ENCODE measurements around the gene TM4SF4. TPM values are rescaled to one million over a fixed set of nuclear protein-coding genes. Genes with fewer than 3 reads are reported as not detected.
A peak's percentile ranks its signal among the peaks of the same experiment; 100 is the strongest.

Gene TM4SF4
- total and polyA plus RNA-seq, 4 donors, result 0.20 to 83.4 TPM; not detected in 2

GRCh38 chr3:149472030-149472797, 2.3 kb upstream of the TM4SF4 start:
- DNase-seq (no peak), ATAC-seq (ENCODE audit: low FRiP score) (no peak)
- intact Hi-C loops (cut with DNase I), result loop anchor here (2.0 to 10.0 kb wide), 2 partner anchors 71 to 347 kb away; partner anchors contain the start of gene HPS3 (in 1 of the 2)
- 28 to 39% methylated on average over 2 of the region's 2 CpGs for WGBS, 2 donors
- peaks cover 3 to 11% of the 10 kb centered on the region in 2 donors for H3K4me1 ChIP-seq (ENCODE audit: control insufficient read depth in 1 of 2, insufficient read depth in 2 of 2, low read length in 2 of 2)
- peak overlapping the region; percentile 33 to 91 for H3K27ac ChIP-seq (ENCODE audit: low read depth in 1 of 2, low read length in 2 of 2)
- no peaks in the 10 kb centered on the region for H3K36me3 ChIP-seq (ENCODE audit: control insufficient read depth in 1 of 2, insufficient read depth in 2 of 2, low read length in 1 of 2)
- H3K27me3 ChIP-seq (ENCODE audit: control insufficient read depth in 1 of 2, insufficient read depth in 2 of 2, low read length in 1 of 2), result no peaks in the 10 kb centered on the region
- H3K9me3 ChIP-seq (ENCODE audit: control insufficient read depth, low read length), result no peaks in the 10 kb centered on the region
- no peak overlapping the region for H3K4me3 ChIP-seq (ENCODE audit: low read length in 2 of 2)

GRCh38 chr3:149473357-149474249, 894 bp upstream of the TM4SF4 start:
- H3K4me1 ChIP-seq (ENCODE audit: control insufficient read depth in 1 of 2, insufficient read depth in 2 of 2, low read length in 2 of 2), result peaks cover 3 to 11% of the 10 kb centered on the region in 2 donors
- intact Hi-C loops (cut with DNase I), result loop anchor here (2.0 to 10.0 kb wide), 2 partner anchors 73 to 349 kb away; partner anchors contain the start of gene HPS3 (in 1 of the 2)
- peak overlapping the region; percentile 18 to 92 for H3K27ac ChIP-seq (ENCODE audit: low read depth in 1 of 2, low read length in 2 of 2)
- no peaks in the 10 kb centered on the region for H3K27me3 ChIP-seq (ENCODE audit: control insufficient read depth in 1 of 2, insufficient read depth in 2 of 2, low read length in 1 of 2)
- DNase-seq, result peak in 1 of 2 donors; percentile 68
- 30 to 32% methylated on average over 7 of the region's 7 CpGs for WGBS, 2 donors
- H3K36me3 ChIP-seq (ENCODE audit: control insufficient read depth in 1 of 2, insufficient read depth in 2 of 2, low read length in 1 of 2), result no peaks in the 10 kb centered on the region
- H3K9me3 ChIP-seq (ENCODE audit: control insufficient read depth, low read length), result no peaks in the 10 kb centered on the region
- H3K4me3 ChIP-seq (ENCODE audit: low read length in 2 of 2), result no peak overlapping the region
- ATAC-seq (ENCODE audit: low FRiP score), result peak; percentile 69

DNA sequence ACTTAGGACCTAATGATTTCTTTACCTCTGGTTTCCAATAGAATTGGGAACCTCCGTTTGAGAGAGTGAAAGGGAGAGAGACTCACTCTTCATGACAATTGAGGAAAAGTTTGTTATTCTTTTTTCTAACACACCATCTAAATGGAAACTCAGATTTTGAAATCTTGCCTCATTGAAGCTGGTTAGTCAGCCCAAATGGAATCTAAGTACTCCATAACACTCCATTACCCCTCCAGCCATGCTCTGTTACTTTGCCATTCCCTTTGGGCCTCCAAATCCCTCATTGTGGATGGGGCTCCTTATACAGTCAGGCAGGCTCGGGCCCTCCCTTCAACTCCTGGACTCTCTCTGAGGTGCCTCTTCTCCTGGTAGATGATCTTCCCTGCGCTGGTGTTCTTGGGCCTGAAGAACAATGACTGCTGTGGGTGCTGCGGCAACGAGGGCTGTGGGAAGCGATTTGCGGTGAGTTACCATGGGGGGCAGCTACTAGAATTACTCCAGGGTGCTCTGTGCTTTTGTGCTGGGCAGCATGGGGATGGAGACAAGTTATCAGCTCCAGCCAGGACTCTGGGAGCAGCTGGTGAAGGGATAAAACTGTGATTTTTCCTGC, 1.1 kb downstream of the TM4SF4 start:
- WGBS, 2 donors, result 97 to 99% methylated on average over 7 of the region's 7 CpGs
- Histone ChIP-seq H3K36me3 (ENCODE audit: control insufficient read depth in 1 of 2, insufficient read depth in 2 of 2, low read length in 1 of 2) (no peaks in the 10 kb centered on the region), H3K4me3 (ENCODE audit: low read length in 2 of 2) (no peak overlapping the region), H3K27ac (ENCODE audit: low read depth in 1 of 2, low read length in 2 of 2) (no peak overlapping the region), H3K4me1 (ENCODE audit: control insufficient read depth in 1 of 2, insufficient read depth in 2 of 2, low read length in 2 of 2) (peaks cover 3 to 11% of the 10 kb centered on the region in 2 donors), H3K27me3 (ENCODE audit: control insufficient read depth in 1 of 2, insufficient read depth in 2 of 2, low read length in 1 of 2) (no peaks in the 10 kb centered on the region), H3K9me3 (ENCODE audit: control insufficient read depth, low read length) (no peaks in the 10 kb centered on the region)
- DNase-seq (no peak), ATAC-seq (ENCODE audit: low FRiP score) (no peak)
- intact Hi-C loops (cut with DNase I), result loop anchor here in 1 of 2 donors (10.0 kb wide), 1 partner anchor 351 kb away; the partner anchor contains the start of gene HPS3

GRCh38 chr3:149476225-149476624, 1.7 kb downstream of the TM4SF4 start:
- Histone ChIP-seq H3K27ac (ENCODE audit: low read depth in 1 of 2, low read length in 2 of 2) (no peak overlapping the region), H3K36me3 (ENCODE audit: control insufficient read depth in 1 of 2, insufficient read depth in 2 of 2, low read length in 1 of 2) (no peaks in the 10 kb centered on the region), H3K4me1 (ENCODE audit: control insufficient read depth in 1 of 2, insufficient read depth in 2 of 2, low read length in 2 of 2) (peaks cover 3 to 11% of the 10 kb centered on the region in 2 donors), H3K27me3 (ENCODE audit: control insufficient read depth in 1 of 2, insufficient read depth in 2 of 2, low read length in 1 of 2) (no peaks in the 10 kb centered on the region), H3K9me3 (ENCODE audit: control insufficient read depth, low read length) (no peaks in the 10 kb centered on the region), H3K4me3 (ENCODE audit: low read length in 2 of 2) (no peak overlapping the region)
- 92 to 93% methylated on average over 4 of the region's 4 CpGs for WGBS, 2 donors
- ATAC-seq (ENCODE audit: low FRiP score) (no peak), DNase-seq (no peak)
- intact Hi-C loops (cut with DNase I), result loop anchor here in 1 of 2 donors (10.0 kb wide), 1 partner anchor 351 kb away; the partner anchor contains the start of gene HPS3

DNA sequence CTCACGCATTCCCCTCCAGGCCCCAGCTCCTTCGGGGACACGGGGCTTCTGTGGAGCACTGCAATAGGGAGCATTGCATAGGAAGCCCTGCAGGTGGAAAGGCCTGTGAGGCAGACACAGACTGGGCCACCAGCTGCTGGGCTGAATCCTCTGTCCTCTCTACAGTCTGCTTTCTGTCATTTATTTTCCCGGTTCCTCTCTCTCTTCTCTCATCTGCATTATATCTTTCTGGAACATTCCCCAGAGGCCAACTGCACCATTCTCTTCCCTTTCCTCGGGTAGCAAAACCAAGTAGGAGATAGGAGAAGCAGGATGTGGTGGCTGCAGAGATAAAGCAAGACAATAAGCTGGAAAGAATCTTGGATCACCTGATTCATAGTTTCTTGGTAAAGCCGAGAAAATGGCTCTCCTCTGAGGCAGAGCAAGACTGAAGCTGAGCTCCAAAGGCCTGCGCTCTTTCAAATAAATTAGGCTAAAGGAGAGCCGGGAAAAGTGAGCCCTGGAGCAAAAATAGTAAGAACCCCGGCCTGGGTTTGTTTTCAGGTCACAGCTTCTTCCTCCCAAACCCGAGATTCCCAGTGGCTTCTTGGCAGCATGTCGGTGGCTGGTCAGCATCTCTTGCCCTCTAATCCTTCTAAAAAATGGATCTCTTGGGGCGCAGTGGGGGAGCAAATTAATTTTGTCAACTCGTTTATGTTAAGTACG, 5.3 kb downstream of the TM4SF4 start:
- H3K36me3 ChIP-seq (ENCODE audit: control insufficient read depth in 1 of 2, insufficient read depth in 2 of 2, low read length in 1 of 2), result no peaks in the 10 kb centered on the region
- WGBS, 2 donors, result 51 to 61% methylated on average over 14 of the region's 14 CpGs
- DNase-seq (no peak), ATAC-seq (ENCODE audit: low FRiP score) (peak; percentile 67)
- no peaks in the 10 kb centered on the region for H3K9me3 ChIP-seq (ENCODE audit: control insufficient read depth, low read length)
- H3K27me3 ChIP-seq (ENCODE audit: control insufficient read depth in 1 of 2, insufficient read depth in 2 of 2, low read length in 1 of 2), result no peaks in the 10 kb centered on the region
- peak overlapping the region in 1 of 2 donors; percentile 41 for H3K27ac ChIP-seq (ENCODE audit: low read depth in 1 of 2, low read length in 2 of 2)
- intact Hi-C loops (cut with DNase I), result loop anchor here (2.0 to 10.0 kb wide), 6 partner anchors 87 to 505 kb away; partner anchors contain the start of gene HPS3 (in 1 of the 2)
- no peaks in the 10 kb centered on the region for H3K4me1 ChIP-seq (ENCODE audit: control insufficient read depth in 1 of 2, insufficient read depth in 2 of 2, low read length in 2 of 2)
- H3K4me3 ChIP-seq (ENCODE audit: low read length in 2 of 2), result no peak overlapping the region

DNA sequence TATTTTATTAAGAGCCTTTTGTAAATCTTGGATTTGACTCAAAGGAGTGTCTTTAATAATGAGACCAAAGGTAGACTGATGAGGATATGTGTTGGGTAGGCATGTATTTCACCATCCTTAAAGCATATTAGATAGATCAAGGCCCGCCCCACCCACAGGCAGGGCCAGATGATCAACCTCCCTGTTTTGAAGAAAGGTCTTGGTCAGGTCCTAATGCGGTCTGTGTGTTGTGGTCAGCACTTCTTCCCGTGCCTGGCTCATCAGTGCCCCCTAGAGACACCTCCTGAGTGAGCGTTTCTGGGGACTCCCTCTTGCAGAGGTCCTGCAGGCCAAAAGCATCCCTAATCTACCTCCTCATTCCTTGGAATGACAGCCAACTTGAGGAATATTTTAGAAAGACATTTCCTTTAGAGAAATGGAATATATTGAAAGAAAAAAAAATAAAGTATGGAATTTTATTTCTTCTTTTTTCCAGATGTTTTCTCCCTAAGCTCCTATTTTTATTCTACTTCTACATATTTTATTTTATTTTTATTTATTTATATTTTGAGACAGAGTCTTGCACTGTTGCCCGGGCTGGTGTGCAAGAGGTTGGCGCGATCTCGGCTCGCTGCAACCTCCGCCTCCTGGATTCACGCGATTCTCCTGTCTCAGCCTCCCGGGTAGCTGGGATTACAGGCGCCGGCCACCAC, 6.0 kb downstream of the TM4SF4 start:
- H3K36me3 ChIP-seq (ENCODE audit: control insufficient read depth in 1 of 2, insufficient read depth in 2 of 2, low read length in 1 of 2), result no peaks in the 10 kb centered on the region
- intact Hi-C loops (cut with DNase I), result loop anchor here (2.0 to 10.0 kb wide), 5 partner anchors 88 to 506 kb away; no protein-coding TSS in a partner anchor
- H3K27me3 ChIP-seq (ENCODE audit: control insufficient read depth in 1 of 2, insufficient read depth in 2 of 2, low read length in 1 of 2), result no peaks in the 10 kb centered on the region
- no peaks in the 10 kb centered on the region for H3K9me3 ChIP-seq (ENCODE audit: control insufficient read depth, low read length)
- ATAC-seq (ENCODE audit: low FRiP score), result peak; percentile 95
- WGBS, 2 donors, result 74 to 81% methylated on average over 15 of the region's 15 CpGs
- no peaks in the 10 kb centered on the region for H3K4me1 ChIP-seq (ENCODE audit: control insufficient read depth in 1 of 2, insufficient read depth in 2 of 2, low read length in 2 of 2)
- peak overlapping the region in 1 of 2 donors; percentile 5 for H3K27ac ChIP-seq (ENCODE audit: low read depth in 1 of 2, low read length in 2 of 2)
- H3K4me3 ChIP-seq (ENCODE audit: low read length in 2 of 2), result no peak overlapping the region
- DNase-seq, result peak; percentile 87 to 90

GRCh38 chr3:149481056-149481455, 6.6 kb downstream of the TM4SF4 start:
- Histone ChIP-seq H3K27ac (ENCODE audit: low read depth in 1 of 2, low read length in 2 of 2) (no peak overlapping the region), H3K9me3 (ENCODE audit: control insufficient read depth, low read length) (no peaks in the 10 kb centered on the region), H3K36me3 (ENCODE audit: control insufficient read depth in 1 of 2, insufficient read depth in 2 of 2, low read length in 1 of 2) (no peaks in the 10 kb centered on the region), H3K4me1 (ENCODE audit: control insufficient read depth in 1 of 2, insufficient read depth in 2 of 2, low read length in 2 of 2) (no peaks in the 10 kb centered on the region), H3K27me3 (ENCODE audit: control insufficient read depth in 1 of 2, insufficient read depth in 2 of 2, low read length in 1 of 2) (no peaks in the 10 kb centered on the region), H3K4me3 (ENCODE audit: low read length in 2 of 2) (no peak overlapping the region)
- intact Hi-C loops (cut with DNase I), result loop anchor here (2.0 to 10.0 kb wide), 5 partner anchors 88 to 506 kb away; no protein-coding TSS in a partner anchor
- DNase-seq (no peak), ATAC-seq (ENCODE audit: low FRiP score) (no peak)
- WGBS, 2 donors, result 88 to 92% methylated on average over 3 of the region's 3 CpGs
